ENCODE data around the gene ATOSB. TPM values are rescaled to one million over a fixed set of nuclear protein-coding genes. Genes with fewer than 3 reads are reported as not detected.
A peak's percentile ranks its signal among the peaks of the same experiment; 100 is the strongest.

The ATOSB gene
- total and polyA plus RNA-seq, 2 experiments from 2014 or later: 2.3 to 6.1 TPM

- H3K36me3 Mint-ChIP-seq (ENCODE audit: low read depth): no peaks in the 10 kb centered on the region; the same call in 2 of the 3 replicates
- no peak overlapping the region for H3K27ac ChIP-seq (ENCODE audit: low read depth)
- peak overlapping the region; percentile 71 for H3K4me3 ChIP-seq
- H3K4me2 ChIP-seq: peak overlapping the region; percentile 95
- peak overlapping the region; percentile 92; the same call in 1 of the 2 replicates for H2AFZ ChIP-seq
- no peaks in the 10 kb centered on the region for H3K27me3 ChIP-seq (ENCODE audit: insufficient read depth)
- peaks cover 9% of the 10 kb centered on the region; the same call in 1 of the 2 replicates for H3K79me2 ChIP-seq (replicated peaks; ENCODE audit: insufficient read depth)
- no peaks in the 10 kb centered on the region for H3K9me3 Mint-ChIP-seq
- TF ChIP-seq JUNB (IDR thresholded peaks at IDR 0.05; ENCODE audit: unreplicated experiment) (no peak), EZH2 (IDR thresholded peaks at IDR 0.05; ENCODE audit: low read depth, unreplicated experiment) (no peak), STAT1 (IDR thresholded peaks at IDR 0.05; ENCODE audit: unreplicated experiment) (no peak), CTCF (conservative IDR thresholded peaks at IDR 0.05; ENCODE audit: low read depth in 2 of 2) (peak; percentile 96 to 97), EZH2phosphoT487 (IDR thresholded peaks at IDR 0.05; ENCODE audit: unreplicated experiment) (no peak), ETS1 (IDR thresholded peaks at IDR 0.05) (no peak), NANOG (IDR thresholded peaks at IDR 0.05; ENCODE audit: borderline replicate concordance) (no peak), ZNF331 (CRISPR knock-in tag; IDR thresholded peaks at IDR 0.05; ENCODE audit: low read depth) (no peak), POLR2AphosphoS5 (IDR thresholded peaks at IDR 0.05; ENCODE audit: low read depth) (no peak), ZNF114 (CRISPR knock-in tag; IDR thresholded peaks at IDR 0.05) (no peak), CREB1 (CRISPR knock-in tag; IDR thresholded peaks at IDR 0.05; ENCODE audit: low read depth) (0 out of 2 replicates have a peak, but pooled peaks have one; percentile 37), REST (IDR thresholded peaks at IDR 0.05; ENCODE audit: unreplicated experiment) (no peak), ZNF462 (CRISPR knock-in tag; IDR thresholded peaks at IDR 0.05) (no peak)
- H4K20me1 ChIP-seq (replicated peaks; ENCODE audit: insufficient read depth): no peaks in the 10 kb centered on the region
- H3K9me2 ChIP-seq (ENCODE audit: insufficient read depth): no peaks in the 10 kb centered on the region
- ATAC-seq (peak; percentile 66), DNase-seq (ENCODE audit: low spot score) (peak; percentile 98)
- H3K4me3 Mint-ChIP-seq: peak overlapping the region; percentile 91
- H3F3A ChIP-seq (replicated peaks; ENCODE audit: low read depth): 0 out of 2 replicates have a peak, but pooled peaks cover 4% of the 10 kb centered on the region
- peaks cover 13% of the 10 kb centered on the region for H3K4me1 ChIP-seq (ENCODE audit: insufficient read depth)
- H3K36me3 ChIP-seq (ENCODE audit: insufficient read depth): no peaks in the 10 kb centered on the region
- peak overlapping the region; percentile 79 for H3K27ac Mint-ChIP-seq
- H3K27me3 Mint-ChIP-seq (ENCODE audit: insufficient read depth, low read depth, poor library complexity): peaks cover 12% of the 10 kb centered on the region
- peaks cover 30% of the 10 kb centered on the region for H3K4me1 Mint-ChIP-seq
These were observed 1.4 kb upstream of the ATOSB start for GRCh38 chr9:35116898-35117551.

Data from GM23338 (cell line).